ENCODE data around the gene ROBO1.

GRCh38 chr3:79815478-79815877 is 47.7 kb upstream of the ROBO1 start:
- TF ChIP-seq CTCF (conservative IDR thresholded peaks at IDR 0.05; ENCODE audit: low read depth, low read length) (no peak), EZH2 (IDR thresholded peaks at IDR 0.05; ENCODE audit: low read length, unreplicated experiment) (no peak)

Data from PC-3 (cell line).